H1 (cell line): Measurements from ENCODE around the gene UFD1. TPM values are rescaled to one million over a fixed set of nuclear protein-coding genes. Genes with fewer than 3 reads are reported as not detected.

Source experiments
- BCL11A ChIP-seq, 2 experiments: IDR thresholded peaks; one replicate each; pipeline ENCODE4 v1.6.1; 2011; ENCODE audit warnings: low read depth in 2 of 2, low read length in 2 of 2, mild to moderate bottlenecking in 2 of 2
- BRCA1 ChIP-seq: IDR thresholded peaks from 2 replicates; pipeline ENCODE4 v1.6.1; 2012; ENCODE audit warnings: low read depth, low read length, improper control_type of control experiment
- CBX8 ChIP-seq: fragments of 300-800, 300-1000 bp; sonication (generic); IDR thresholded peaks from 2 replicates; pipeline ENCODE4 v1.7.1; 2016; ENCODE audit warnings: low read depth, low read length, borderline replicate concordance
- CTCF ChIP-seq, 3 experiments: IDR thresholded peaks; 1 replicate in 2 of 3; 2 replicates in 1 of 3; pipeline versions ENCODE4 v1.5.1 to v1.6.1; 2011; ENCODE audit warnings: low read length in 3 of 3, mild to moderate bottlenecking in 3 of 3, inconsistent platforms in 2 of 3, low read depth in 1 of 3, moderate library complexity in 1 of 3; ENCODE audit not compliant: insufficient read depth in 1 of 3; ENCODE audit errors: control extremely low read depth in 1 of 3
- E2F6 ChIP-seq: IDR thresholded peaks from 2 replicates; pipeline ENCODE4 v1.6.1; 2012; ENCODE audit warnings: inconsistent platforms
- EP300 ChIP-seq, 2 experiments: IDR thresholded peaks; 1 replicate in 1 of 2; 2 replicates in 1 of 2; pipeline ENCODE4 v1.6.1; 2011 to 2012; ENCODE audit warnings: low read depth in 2 of 2, low read length in 2 of 2, mild to moderate bottlenecking in 2 of 2, borderline replicate concordance in 1 of 2, inconsistent platforms in 1 of 2, moderate library complexity in 1 of 2
- EZH2 ChIP-seq: fragments of 200-600 bp; sonication (generic); IDR thresholded peaks from 2 replicates; pipeline ENCODE4 v1.7.1; 2012; ENCODE audit warnings: low read depth, mild to moderate bottlenecking, moderate library complexity, low read length, inconsistent platforms; ENCODE audit not compliant: severe bottlenecking
- HDAC6 ChIP-seq: IDR thresholded peaks from one replicate; pipeline ENCODE4 v1.7.1; 2012; ENCODE audit warnings: low read depth, mild to moderate bottlenecking, inconsistent platforms, low read length, moderate library complexity
- JUND ChIP-seq: IDR thresholded peaks from 2 replicates; pipeline ENCODE4 v1.6.1; 2011; ENCODE audit warnings: mild to moderate bottlenecking, improper control_type of control experiment, low read length
- KDM4A ChIP-seq: IDR thresholded peaks from one replicate; pipeline ENCODE4 v1.7.1; 2012; ENCODE audit warnings: low read depth, mild to moderate bottlenecking, moderate library complexity, low read length, inconsistent platforms; ENCODE audit not compliant: severe bottlenecking
- KDM5A ChIP-seq: fragments of 200-600 bp; IDR thresholded peaks from 2 replicates; pipeline ENCODE4 v1.7.1; 2012; ENCODE audit warnings: mild to moderate bottlenecking, low read length, inconsistent platforms, mixed read lengths
- NRF1 ChIP-seq: IDR thresholded peaks from 2 replicates; pipeline ENCODE4 v1.6.1; 2011; ENCODE audit warnings: mild to moderate bottlenecking, low read depth, low read length, improper control_type of control experiment
- PHF8 ChIP-seq: fragments of 200-600 bp; sonication (generic); conservative IDR thresholded peaks from 2 replicates; pipeline ENCODE4 v1.7.1; 2012; ENCODE audit warnings: low read depth, mild to moderate bottlenecking, inconsistent platforms, low read length, moderate library complexity
- POU5F1 ChIP-seq: IDR thresholded peaks from 2 replicates; pipeline ENCODE4 v1.6.1; 2011; ENCODE audit warnings: low read depth, mild to moderate bottlenecking, low read length, moderate library complexity
- RFX5 ChIP-seq: IDR thresholded peaks from 2 replicates; pipeline ENCODE4 v1.6.1; 2011; ENCODE audit warnings: low read depth, low read length, improper control_type of control experiment, borderline replicate concordance
- SIN3A ChIP-seq, 2 experiments: IDR thresholded peaks in 1 of 2; conservative IDR thresholded peaks in 1 of 2; 2 replicates each; pipeline ENCODE4 v1.6.1; 2011 to 2012; ENCODE audit warnings: low read length in 2 of 2, improper control_type of control experiment in 1 of 2, low read depth in 1 of 2, mild to moderate bottlenecking in 1 of 2
- SIRT6 ChIP-seq: IDR thresholded peaks from one replicate; pipeline ENCODE4 v1.7.1; 2012; ENCODE audit warnings: low read length, inconsistent platforms
- SP1 ChIP-seq: IDR thresholded peaks from 2 replicates; pipeline ENCODE4 v1.6.1; 2011; ENCODE audit warnings: low read depth, low read length
- SRF ChIP-seq: IDR thresholded peaks from 2 replicates; pipeline ENCODE4 v1.6.1; 2011; ENCODE audit warnings: mild to moderate bottlenecking, low read depth, low read length, moderate library complexity
- TAF1 ChIP-seq: IDR thresholded peaks from 2 replicates; pipeline ENCODE4 v1.6.1; 2011; ENCODE audit warnings: mild to moderate bottlenecking, low read depth, low read length
- TBP ChIP-seq: IDR thresholded peaks from 2 replicates; pipeline ENCODE4 v1.6.1; 2011; ENCODE audit warnings: low read depth, low read length, improper control_type of control experiment
- TCF12 ChIP-seq: IDR thresholded peaks from 2 replicates; pipeline ENCODE4 v1.6.1; 2011; ENCODE audit warnings: low read depth, mild to moderate bottlenecking, low read length
- TEAD4 ChIP-seq: IDR thresholded peaks from 2 replicates; pipeline ENCODE4 v1.6.1; 2012; ENCODE audit warnings: low read depth, low read length, inconsistent platforms, mixed read lengths
- polyA plus RNA-seq, 7 experiments: library from polyadenylated mRNA; depleted of rRNA in 3 of 7; stranded (reverse) in 5 of 7; unstranded in 2 of 7; fragments of >200 nt in 5 of 7; fragments of 200-250 nt in 2 of 7; gene quantifications; 1 replicate in 5 of 7; 2 replicates in 1 of 7; 4 replicates in 1 of 7; pipeline versions ENCODE4 v1.2.1 to v1.2.3, GENCODE V29; 2011 to 2013; ENCODE audit warnings: missing spikeins in 2 of 7, mixed read lengths in 2 of 7
- total RNA-seq: library from RNA; stranded (reverse); fragmentation: NEBNext Ultra II Directional; extraction: Animal tissue kit (Norgen Biotek cat#: 25700); gene quantifications from 2 replicates; pipeline ENCODE4 v1.2.1, GENCODE V29; 2021

UFD1 gene
- total and polyA plus RNA-seq, 2 of the 8 experiments (the other 6 are each of a cell fraction or from before 2014, with no cell fraction given): 74.6 to 116 TPM

- TF ChIP-seq CTCF (IDR thresholded peaks at IDR 0.05; ENCODE audit: control extremely low read depth in 1 of 3, insufficient read depth in 1 of 3, low read depth in 1 of 3, low read length in 3 of 3) (no peak), CBX8 (no peak), BCL11A (IDR thresholded peaks at IDR 0.05; ENCODE audit: low read depth in 2 of 2, low read length in 2 of 2) (no peak), TBP (peak; percentile 87), E2F6 (no peak), SIRT6 (no peak), BRCA1 (no peak), KDM4A (no peak), EZH2 (no peak), RFX5 (no peak), SRF (0 out of 2 replicates have a peak, but pooled peaks have one; percentile 30), TAF1 (peak; percentile 95), SIN3A (conservative IDR thresholded peaks at IDR 0.05 in 1 of 2, IDR thresholded peaks at IDR 0.05 in 1 of 2; ENCODE audit: low read depth in 1 of 2, low read length in 2 of 2) (peak in 1 of 2 experiments; percentile 59; a peak in 2 of 4 replicates), SP1 (peak; percentile 35; the same call in 1 of the 2 replicates), POU5F1 (no peak), TCF12 (no peak), NRF1 (no peak), PHF8 (no peak; the same call in 1 of the 2 replicates), HDAC6 (no peak), KDM5A (peak; percentile 53; the same call in 1 of the 2 replicates), JUND (no peak), EP300 (IDR thresholded peaks at IDR 0.05; ENCODE audit: borderline replicate concordance in 1 of 2, low read depth in 2 of 2, low read length in 2 of 2) (peak in 1 of 2 experiments; percentile 40; a peak in 1 of 3 replicates), TEAD4 (no peak)
Measured at GRCh38 chr22:19431649-19432132, 47.3 kb downstream of the UFD1 start, which contains the start of gene HIRA (continued).
